ENCODE results near the gene BTBD16.

Gene BTBD16

DNA sequence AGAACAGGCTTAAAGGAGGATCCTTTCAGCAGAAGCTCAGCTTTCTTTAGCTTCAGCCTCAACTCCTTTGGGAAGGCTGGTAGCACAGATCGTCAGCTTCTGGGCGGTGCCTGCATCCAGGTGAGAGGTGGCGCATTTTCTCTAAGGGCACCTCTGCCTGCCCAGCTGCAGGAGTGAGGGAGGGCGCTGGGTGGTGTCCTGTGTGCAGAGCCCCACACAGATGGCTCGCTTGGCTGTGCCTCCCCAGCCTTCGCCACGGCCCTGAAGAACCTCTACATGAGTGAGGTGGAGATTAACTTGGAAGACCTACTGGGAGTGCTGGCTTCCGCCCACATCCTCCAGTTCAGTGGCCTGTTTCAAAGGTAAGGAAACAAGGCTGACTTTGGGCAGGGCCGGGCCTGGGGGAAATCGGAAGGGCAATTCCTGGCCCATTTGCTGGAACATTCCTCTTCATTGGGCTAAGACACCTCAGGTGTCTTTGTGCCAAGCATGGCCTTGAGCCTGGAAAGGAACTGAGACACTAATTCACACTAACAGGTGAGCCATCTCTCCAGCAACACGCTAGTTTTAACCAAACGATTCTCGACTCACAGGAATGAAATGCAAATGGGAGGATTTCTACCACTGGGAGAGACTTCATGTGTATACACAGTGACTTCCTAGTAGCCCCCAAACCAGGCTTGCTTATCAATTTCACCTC is 19.9 kb downstream of the BTBD16 start:
- no peak overlapping the region for H3K9ac ChIP-seq (ENCODE audit: low read depth, low read length)

GRCh38 chr10:122291739-122292138 is 20.6 kb downstream of the BTBD16 start:
- Histone ChIP-seq H3K4me2 (ENCODE audit: low read length) (no peak overlapping the region), H3K4me3 (ENCODE audit: low read length) (no peak overlapping the region), H3K9me3 (replicated peaks; ENCODE audit: low read length) (no peaks in the 10 kb centered on the region), H3K4me1 (ENCODE audit: control insufficient read depth, insufficient read depth, low read length) (peaks cover 8% of the 10 kb centered on the region), H3K27me3 (ENCODE audit: control insufficient read depth, insufficient read depth, low read length) (peaks cover 5% of the 10 kb centered on the region), H3K36me3 (ENCODE audit: insufficient read depth, low read length) (no peaks in the 10 kb centered on the region), H3K9ac (ENCODE audit: low read depth, low read length) (no peak overlapping the region)

More for the DNA sequence above, 19.9 kb downstream of the BTBD16 start:
- Histone ChIP-seq H3K27me3 (ENCODE audit: control insufficient read depth, insufficient read depth, low read length) (peaks cover 3% of the 10 kb centered on the region), H3K36me3 (ENCODE audit: insufficient read depth, low read length) (no peaks in the 10 kb centered on the region), H3K4me2 (ENCODE audit: low read length) (no peak overlapping the region), H3K4me3 (ENCODE audit: low read length) (no peak overlapping the region), H3K9me3 (replicated peaks; ENCODE audit: low read length) (no peaks in the 10 kb centered on the region), H3K4me1 (ENCODE audit: control insufficient read depth, insufficient read depth, low read length) (peaks cover 10% of the 10 kb centered on the region)

DNA sequence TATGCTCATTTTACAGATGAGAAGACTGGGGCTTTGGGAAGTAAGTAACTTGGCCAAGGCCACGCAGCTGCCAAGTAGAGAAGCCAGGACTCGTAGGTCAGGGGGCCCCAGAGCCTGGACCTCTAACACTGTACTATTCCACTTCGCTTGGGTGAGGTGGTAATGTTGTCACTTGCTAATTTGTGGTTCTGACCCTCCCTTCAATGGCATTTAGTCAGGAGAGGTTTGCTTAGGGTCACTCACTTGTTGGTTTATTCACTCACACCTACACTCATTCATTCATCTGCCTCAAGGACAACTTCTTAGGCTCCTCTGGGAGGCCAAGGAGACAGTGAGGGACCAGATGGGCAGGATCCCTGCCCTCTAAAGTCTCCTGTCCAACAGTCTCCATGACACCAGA is 21.3 kb downstream of the BTBD16 start:
- no peak overlapping the region for H3K4me3 ChIP-seq (ENCODE audit: low read length)
- no peak overlapping the region for H3K4me2 ChIP-seq (ENCODE audit: low read length)
- no peak overlapping the region for H3K9ac ChIP-seq (ENCODE audit: low read depth, low read length)
- no peaks in the 10 kb centered on the region for H3K9me3 ChIP-seq (replicated peaks; ENCODE audit: low read length)
- peaks cover 3% of the 10 kb centered on the region for H3K4me1 ChIP-seq (ENCODE audit: control insufficient read depth, insufficient read depth, low read length)
- peaks cover 9% of the 10 kb centered on the region for H3K27me3 ChIP-seq (ENCODE audit: control insufficient read depth, insufficient read depth, low read length)
- H3K36me3 ChIP-seq (ENCODE audit: insufficient read depth, low read length) = no peaks in the 10 kb centered on the region

DNA sequence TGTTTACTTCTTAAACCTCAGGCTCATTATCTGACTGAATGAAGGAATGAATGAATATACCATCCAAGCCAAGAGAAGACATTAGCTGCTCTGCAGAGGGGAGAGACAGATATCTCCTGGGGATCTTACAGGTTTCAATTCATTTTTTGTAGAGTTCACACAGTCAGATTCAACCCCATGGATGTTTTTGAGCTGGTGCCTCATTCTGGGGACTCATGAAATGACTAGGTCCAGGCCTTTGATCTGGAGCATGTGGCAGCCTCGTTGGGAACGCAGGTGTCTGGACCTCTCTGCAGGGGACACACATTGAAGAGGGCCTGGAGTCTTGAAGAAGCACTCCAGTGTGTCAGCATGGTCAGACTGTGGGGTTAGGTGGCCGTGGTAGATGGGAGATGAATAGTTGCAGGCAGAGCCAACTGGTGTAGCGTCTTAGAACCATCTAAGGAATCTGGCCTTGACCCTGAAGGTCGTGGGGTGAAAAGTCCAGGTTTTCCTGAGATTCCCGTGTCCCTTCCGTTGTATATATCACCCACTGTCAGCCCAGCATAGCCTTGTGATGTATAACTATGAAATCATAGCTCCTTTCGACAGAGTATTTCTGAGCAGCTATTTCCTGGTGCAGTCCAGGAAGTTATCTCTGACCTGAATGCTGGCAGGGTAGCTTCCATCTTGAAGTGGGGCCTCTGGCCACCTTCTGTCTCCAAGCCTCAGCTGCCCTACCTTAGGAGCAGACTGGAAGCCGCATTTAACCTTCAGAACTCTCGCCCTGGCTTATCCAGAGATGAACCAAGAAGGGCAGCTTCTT is 22.3 kb downstream of the BTBD16 start:
- Histone ChIP-seq H3K27me3 (ENCODE audit: control insufficient read depth, insufficient read depth, low read length) (peaks cover 9% of the 10 kb centered on the region), H3K9ac (ENCODE audit: low read depth, low read length) (no peak overlapping the region), H3K36me3 (ENCODE audit: insufficient read depth, low read length) (no peaks in the 10 kb centered on the region), H3K4me1 (ENCODE audit: control insufficient read depth, insufficient read depth, low read length) (no peaks in the 10 kb centered on the region), H3K4me3 (ENCODE audit: low read length) (no peak overlapping the region), H3K4me2 (ENCODE audit: low read length) (no peak overlapping the region), H3K9me3 (replicated peaks; ENCODE audit: low read length) (no peaks in the 10 kb centered on the region)

- H3K9me3 ChIP-seq (replicated peaks; ENCODE audit: low read length) = no peaks in the 10 kb centered on the region
- no peak overlapping the region for H3K4me2 ChIP-seq (ENCODE audit: low read length)
- peaks cover 9% of the 10 kb centered on the region for H3K27me3 ChIP-seq (ENCODE audit: control insufficient read depth, insufficient read depth, low read length)
- no peak overlapping the region for H3K9ac ChIP-seq (ENCODE audit: low read depth, low read length)
- no peak overlapping the region for H3K4me3 ChIP-seq (ENCODE audit: low read length)
- H3K36me3 ChIP-seq (ENCODE audit: insufficient read depth, low read length) = no peaks in the 10 kb centered on the region
- H3K4me1 ChIP-seq (ENCODE audit: control insufficient read depth, insufficient read depth, low read length) = no peaks in the 10 kb centered on the region
These were observed 22.9 kb downstream of the BTBD16 start for GRCh38 chr10:122293961-122294380.

DNA sequence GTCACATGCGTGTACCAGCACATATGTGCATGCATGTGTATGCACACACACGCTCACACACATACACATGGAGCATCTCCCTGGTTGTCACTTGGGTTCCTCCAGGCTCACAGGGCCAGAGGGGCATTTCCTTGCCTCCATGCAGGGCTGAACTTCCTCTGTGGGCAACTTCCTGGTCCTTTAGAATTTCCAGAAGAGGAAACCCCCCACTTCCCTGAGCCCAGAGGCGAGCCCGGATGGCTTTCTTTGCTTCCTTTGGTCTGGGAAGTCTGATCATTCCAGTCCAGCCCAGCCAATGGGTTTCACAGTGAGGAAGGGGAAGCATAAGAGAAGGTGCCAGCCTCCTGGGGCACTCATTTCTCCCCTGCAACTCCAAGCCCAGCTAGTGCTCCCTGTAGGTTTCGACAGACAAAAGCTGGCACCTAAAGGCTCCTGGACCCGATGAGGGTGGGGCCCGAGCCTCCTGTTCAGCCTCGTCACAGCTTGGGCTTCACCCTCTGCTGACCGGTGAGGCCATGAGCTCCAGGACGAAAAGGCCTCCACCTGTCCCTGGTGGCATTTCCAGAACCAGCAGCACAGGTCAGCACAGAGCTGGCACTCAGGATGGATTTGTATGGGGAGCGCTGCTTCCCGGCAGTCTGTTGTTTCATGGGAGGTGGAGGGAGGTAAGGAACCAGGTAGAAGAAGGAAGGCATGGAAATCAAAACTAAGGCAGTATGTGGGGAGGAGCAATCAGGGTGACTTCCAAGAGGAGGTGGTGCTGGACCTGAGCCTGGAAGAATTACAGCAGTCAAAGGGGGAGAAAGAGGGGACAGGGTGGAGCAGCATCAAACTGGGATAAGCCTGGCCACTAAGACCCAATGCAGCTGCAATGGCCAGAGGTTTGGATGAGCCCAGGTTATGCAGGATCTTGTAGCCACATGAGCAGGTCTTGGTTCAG is 23.7 kb downstream of the BTBD16 start:
- no peaks in the 10 kb centered on the region for H3K36me3 ChIP-seq (ENCODE audit: insufficient read depth, low read length)
- no peaks in the 10 kb centered on the region for H3K9me3 ChIP-seq (replicated peaks; ENCODE audit: low read length)
- H3K4me3 ChIP-seq (ENCODE audit: low read length) = no peak overlapping the region
- no peak overlapping the region for H3K4me2 ChIP-seq (ENCODE audit: low read length)
- H3K4me1 ChIP-seq (ENCODE audit: control insufficient read depth, insufficient read depth, low read length) = no peaks in the 10 kb centered on the region
- H3K27me3 ChIP-seq (ENCODE audit: control insufficient read depth, insufficient read depth, low read length) = peaks cover 9% of the 10 kb centered on the region
- H3K9ac ChIP-seq (ENCODE audit: low read depth, low read length) = no peak overlapping the region

GRCh38 chr10:122295451-122295809 is 24.3 kb downstream of the BTBD16 start:
- Histone ChIP-seq H3K27me3 (ENCODE audit: control insufficient read depth, insufficient read depth, low read length) (peaks cover 9% of the 10 kb centered on the region), H3K36me3 (ENCODE audit: insufficient read depth, low read length) (no peaks in the 10 kb centered on the region), H3K4me2 (ENCODE audit: low read length) (no peak overlapping the region), H3K4me1 (ENCODE audit: control insufficient read depth, insufficient read depth, low read length) (no peaks in the 10 kb centered on the region), H3K9me3 (replicated peaks; ENCODE audit: low read length) (no peaks in the 10 kb centered on the region), H3K4me3 (ENCODE audit: low read length) (no peak overlapping the region), H3K9ac (ENCODE audit: low read depth, low read length) (no peak overlapping the region)

- Histone ChIP-seq H3K4me3 (ENCODE audit: low read length) (no peak overlapping the region), H3K36me3 (ENCODE audit: insufficient read depth, low read length) (no peaks in the 10 kb centered on the region), H3K27me3 (ENCODE audit: control insufficient read depth, insufficient read depth, low read length) (peaks cover 9% of the 10 kb centered on the region), H3K4me1 (ENCODE audit: control insufficient read depth, insufficient read depth, low read length) (peaks cover 9% of the 10 kb centered on the region), H3K9ac (ENCODE audit: low read depth, low read length) (no peak overlapping the region), H3K4me2 (ENCODE audit: low read length) (no peak overlapping the region), H3K9me3 (replicated peaks; ENCODE audit: low read length) (no peaks in the 10 kb centered on the region)
These were observed 25.4 kb downstream of the BTBD16 start for GRCh38 chr10:122296363-122297120.

DNA sequence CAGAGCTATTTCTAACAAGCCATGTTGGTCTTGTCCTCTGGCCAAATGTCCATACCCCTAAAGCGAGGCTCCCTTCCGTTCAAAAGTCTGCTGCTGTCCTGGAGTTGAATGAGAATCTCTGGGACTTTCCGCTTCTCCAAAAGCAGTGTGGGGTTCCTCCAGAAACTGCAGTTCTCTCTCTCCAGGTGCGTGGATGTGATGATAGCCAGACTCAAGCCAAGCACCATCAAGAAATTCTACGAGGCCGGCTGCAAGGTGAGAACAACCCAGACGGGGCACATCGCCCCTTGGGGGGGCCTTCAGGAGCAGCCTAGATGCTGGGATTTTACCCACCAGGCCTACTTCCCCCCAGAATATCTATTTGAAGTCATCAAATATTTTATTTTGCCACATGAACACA is 26.5 kb downstream of the BTBD16 start:
- Histone ChIP-seq H3K9me3 (replicated peaks; ENCODE audit: low read length) (no peaks in the 10 kb centered on the region), H3K27me3 (ENCODE audit: control insufficient read depth, insufficient read depth, low read length) (peaks cover 5% of the 10 kb centered on the region), H3K4me1 (ENCODE audit: control insufficient read depth, insufficient read depth, low read length) (peaks cover 14% of the 10 kb centered on the region), H3K36me3 (ENCODE audit: insufficient read depth, low read length) (no peaks in the 10 kb centered on the region), H3K4me2 (ENCODE audit: low read length) (no peak overlapping the region), H3K4me3 (ENCODE audit: low read length) (no peak overlapping the region), H3K9ac (ENCODE audit: low read depth, low read length) (no peak overlapping the region)

DNA sequence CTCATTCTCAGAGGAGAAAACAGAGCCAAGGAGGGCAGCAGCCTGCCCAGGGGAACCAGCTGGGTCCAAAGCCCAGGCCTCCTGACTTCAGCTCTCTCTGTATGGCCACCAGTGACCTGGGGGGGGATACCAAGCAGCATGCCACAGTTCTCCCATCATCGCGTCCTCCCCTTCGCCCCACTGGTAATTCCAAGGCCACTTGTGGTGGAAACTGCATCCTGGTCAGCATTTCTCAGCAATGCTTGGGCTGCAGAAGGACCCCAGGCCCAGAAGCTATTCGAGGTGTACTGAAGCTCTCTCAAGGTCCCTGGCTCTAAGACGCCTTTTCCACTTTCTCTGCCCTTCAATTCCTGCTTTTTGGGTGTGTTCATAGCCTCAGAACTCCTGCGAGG is 27.1 kb downstream of the BTBD16 start:
- Histone ChIP-seq H3K27me3 (ENCODE audit: control insufficient read depth, insufficient read depth, low read length) (peaks cover 5% of the 10 kb centered on the region), H3K4me2 (ENCODE audit: low read length) (no peak overlapping the region), H3K9ac (ENCODE audit: low read depth, low read length) (no peak overlapping the region), H3K9me3 (replicated peaks; ENCODE audit: low read length) (no peaks in the 10 kb centered on the region), H3K4me1 (ENCODE audit: control insufficient read depth, insufficient read depth, low read length) (peaks cover 14% of the 10 kb centered on the region), H3K36me3 (ENCODE audit: insufficient read depth, low read length) (no peaks in the 10 kb centered on the region), H3K4me3 (ENCODE audit: low read length) (no peak overlapping the region)

Measured in skeletal muscle satellite cell (primary cell).